Stimulated activated CD4-positive, alpha-beta T cell treated with anti-CD3 and anti-CD28 coated beads, Interleukin-12 subunit alpha, Interleukin-12 subunit beta, amount 100 ng/mL, for 4 hours (primary cell): Measurements from ENCODE around the gene TBL1XR1.
"Not testable (repeated sequence)": the region's sequence is repeated elsewhere in the genome, so short reads cannot be mapped to it uniquely, and the experiment has no call there.

Source experiments
- DNase-seq: peaks from one replicate; pipeline ENCODE4 v3.0.0-alpha.2; 2020

TBL1XR1 gene

DNA sequence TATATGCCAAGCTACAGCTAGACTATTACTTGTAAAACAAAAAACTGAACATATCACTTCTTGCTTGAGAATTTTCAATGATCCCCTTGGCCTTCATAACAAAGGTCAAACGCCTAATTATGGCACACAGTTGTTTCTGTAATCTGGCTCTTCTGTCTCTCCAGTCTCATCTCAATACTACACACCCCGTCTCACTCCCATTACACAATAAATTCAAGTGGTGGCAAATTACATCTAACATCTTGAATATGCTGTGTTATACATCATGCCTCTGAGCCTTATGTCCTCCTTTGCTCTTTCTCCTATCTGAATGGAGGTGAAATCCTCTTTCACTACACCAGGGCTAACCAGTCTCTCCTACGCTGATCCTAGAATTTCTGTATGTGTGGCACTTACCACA, 140.4 kb downstream of the TBL1XR1 start:
- DNase-seq: no peak

DNA sequence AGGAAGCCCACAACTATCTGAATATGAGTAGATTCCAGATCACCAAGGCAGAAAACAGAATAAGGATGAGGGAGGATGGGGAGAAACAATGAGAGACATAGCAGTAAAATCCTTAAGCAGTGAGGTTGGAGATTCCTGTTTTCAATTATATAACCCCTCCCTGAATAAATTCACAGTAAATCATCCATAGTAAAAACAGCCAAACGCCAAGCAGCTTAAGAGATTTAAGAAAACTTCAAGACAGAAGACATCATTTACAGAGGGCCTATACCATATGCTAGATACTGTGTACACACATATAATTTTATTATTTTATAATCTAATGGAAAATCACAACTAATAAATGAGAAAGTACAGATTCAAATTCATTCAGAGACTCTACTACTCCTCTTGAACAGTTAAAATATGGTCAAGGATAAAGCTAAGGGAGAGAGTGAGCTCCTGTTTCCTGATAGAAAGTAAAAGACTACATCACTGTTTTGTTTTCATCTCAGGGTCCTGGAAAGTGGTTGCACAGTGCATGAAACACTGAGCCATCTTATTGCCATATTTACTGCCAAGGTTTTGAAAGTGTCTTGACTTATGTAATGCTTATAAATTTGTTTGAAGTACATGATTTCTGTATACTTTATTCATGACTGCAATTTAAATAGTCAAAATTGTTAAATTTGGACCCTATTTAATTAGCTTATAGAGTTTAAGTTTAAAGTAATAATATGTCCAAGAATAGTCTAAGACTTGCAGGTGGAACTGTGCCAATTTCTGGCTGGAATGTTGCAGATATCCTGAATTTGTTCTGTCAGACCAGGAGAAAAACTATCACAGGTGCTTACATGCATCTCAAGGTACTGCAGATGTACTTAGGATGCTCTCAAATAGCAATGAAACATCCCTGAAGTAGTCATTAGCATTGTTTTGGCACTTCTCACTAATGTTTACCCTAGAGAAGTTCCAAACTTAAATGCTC, 141.4 kb downstream of the TBL1XR1 start:
- DNase-seq: no peak

DNA sequence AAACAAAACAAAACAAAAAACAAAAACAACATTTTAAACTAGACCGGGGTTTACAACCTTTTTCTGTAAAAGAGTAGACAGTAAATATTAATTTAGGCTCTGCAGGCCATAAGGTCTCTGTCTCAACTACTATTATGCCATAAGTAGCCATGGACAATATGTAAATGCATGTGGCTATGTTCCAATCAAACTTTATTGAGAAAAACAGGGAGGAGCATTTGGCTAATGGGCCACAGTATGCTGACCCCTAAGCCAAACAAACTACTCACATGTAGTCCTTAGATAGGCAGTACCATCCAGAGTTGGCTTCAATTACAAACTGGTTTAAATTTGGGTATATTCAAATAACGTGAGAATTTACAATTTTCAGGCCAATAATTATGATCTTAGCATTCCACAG, 144.2 kb downstream of the TBL1XR1 start:
- no peak for DNase-seq

DNA sequence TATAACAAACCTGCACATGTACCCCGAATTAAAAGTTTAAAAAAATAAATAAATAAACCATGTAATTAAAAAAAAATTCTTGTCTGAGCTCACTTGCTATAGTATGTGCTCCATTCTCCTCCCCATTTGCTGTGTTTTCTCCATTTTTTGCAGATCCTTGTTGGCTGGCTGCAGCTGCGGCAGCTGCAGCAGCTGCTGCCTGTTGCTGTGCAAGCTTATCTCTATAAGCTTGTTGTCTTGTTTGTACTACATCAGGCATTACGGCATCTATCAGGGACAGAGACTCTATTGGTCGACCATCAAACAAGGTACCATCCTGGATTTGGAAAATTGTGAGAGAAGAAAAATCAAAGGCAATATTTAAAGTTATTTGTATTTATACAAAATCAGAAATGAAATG, 145.9 kb downstream of the TBL1XR1 start:
- DNase-seq: no peak

DNA sequence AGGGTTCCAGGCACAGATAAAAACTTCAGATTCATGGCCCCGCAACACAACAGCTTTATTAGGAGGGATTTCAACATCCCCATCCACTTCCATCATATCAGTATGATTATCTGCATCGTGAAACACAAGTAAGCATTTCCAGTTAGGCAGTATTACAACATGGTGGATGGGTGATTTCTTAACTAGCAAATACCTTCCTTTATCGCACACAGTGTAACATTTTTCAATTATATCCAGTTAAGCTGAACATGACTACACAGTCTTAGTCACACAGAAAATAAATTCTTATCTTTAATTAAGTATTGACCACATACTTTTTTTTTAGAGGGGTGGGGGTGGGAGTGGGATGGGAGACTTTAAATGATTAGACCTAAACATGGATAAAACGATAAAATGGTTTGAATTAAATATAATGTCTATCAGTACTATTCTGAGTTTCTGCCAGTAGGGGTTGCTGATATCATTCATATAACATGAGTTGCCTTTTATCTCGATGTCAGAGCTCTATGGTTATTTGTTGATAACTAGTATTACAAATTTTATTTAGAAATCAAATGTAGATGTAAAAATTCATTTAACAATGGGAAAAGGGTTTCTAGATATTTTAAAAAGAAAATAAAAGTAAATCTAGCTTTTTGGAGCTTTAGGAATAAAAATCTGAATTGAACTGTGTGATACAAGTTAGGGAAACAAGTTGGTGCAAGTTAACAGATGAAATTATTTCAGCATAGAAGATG, 146.6 kb downstream of the TBL1XR1 start:
- no peak for DNase-seq

DNA sequence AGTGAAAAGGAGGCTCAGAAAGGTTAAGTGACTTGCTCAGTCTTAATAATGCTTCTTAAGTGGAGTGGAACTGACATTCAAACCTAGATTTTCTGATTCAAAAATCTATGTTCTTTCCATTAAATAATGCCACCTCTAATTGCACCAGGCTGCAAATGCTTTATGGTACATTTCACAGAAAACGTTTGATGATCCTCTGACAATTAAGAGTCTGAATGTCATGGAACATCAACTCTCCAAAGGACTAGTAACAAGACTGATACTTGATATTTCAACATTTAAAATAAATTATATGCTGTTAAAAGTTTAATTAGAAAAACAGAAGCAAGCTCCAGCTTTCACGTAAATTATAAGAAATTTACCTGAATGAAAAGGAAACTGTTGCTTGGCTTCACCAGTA, 151.5 kb downstream of the TBL1XR1 start:
- DNase-seq: no peak

DNA sequence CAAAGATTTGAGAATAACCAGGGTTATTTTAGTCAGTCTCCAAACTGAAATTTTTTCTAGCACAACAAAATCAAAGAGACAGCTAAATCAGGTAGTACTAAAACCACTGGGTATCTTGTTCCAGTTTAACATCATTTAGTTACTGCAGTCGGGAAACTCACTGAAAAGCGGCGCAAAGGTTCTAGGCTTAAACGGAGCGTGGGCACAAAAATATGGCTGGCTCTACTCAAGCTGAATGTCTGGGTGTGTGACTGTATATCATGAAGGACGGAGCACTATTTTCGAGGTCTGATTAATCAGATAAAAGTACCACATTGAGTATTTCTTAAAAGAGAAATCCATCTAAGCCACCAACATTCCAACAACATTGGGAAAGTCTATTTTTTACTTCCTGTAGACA, 152.1 kb downstream of the TBL1XR1 start:
- DNase-seq: no peak

DNA sequence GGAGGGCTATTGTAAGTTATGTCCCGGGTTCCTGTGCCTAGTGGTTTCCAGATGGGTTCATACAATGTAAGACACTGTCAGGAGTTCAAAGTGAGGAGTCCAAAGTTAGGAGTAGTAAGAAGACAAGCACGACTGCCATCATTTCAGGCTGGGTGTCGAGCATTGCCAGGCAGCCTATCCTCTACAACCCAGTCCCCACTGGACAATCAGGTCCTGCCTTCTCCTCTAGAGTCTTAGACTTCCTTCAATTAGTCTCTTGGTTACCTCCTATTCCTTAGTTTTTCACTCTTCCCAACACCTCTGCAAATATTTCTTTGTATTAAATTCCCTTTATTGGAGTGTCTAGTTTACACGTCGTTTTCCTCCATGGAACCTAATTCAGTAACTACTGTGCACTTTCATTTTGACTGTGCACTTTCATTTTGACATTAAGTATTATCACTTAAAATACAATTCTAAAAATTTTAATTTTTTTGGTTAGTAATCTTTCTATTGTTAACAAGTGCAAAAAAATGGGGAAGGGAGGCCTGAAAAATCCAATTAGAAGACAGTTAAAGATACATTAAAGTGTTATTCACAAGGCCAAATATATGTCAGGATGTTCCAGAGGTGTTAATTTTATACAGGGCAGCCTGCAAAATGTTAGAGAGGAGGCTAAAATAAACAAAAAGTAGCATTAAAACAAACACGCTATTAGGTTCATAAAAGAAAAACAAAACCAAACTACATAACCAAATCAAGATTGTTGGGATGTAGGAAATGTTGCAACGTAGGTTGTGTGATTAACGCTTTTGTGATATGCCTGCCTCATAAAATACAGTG, 155.3 kb downstream of the TBL1XR1 start:
- no peak for DNase-seq

DNA sequence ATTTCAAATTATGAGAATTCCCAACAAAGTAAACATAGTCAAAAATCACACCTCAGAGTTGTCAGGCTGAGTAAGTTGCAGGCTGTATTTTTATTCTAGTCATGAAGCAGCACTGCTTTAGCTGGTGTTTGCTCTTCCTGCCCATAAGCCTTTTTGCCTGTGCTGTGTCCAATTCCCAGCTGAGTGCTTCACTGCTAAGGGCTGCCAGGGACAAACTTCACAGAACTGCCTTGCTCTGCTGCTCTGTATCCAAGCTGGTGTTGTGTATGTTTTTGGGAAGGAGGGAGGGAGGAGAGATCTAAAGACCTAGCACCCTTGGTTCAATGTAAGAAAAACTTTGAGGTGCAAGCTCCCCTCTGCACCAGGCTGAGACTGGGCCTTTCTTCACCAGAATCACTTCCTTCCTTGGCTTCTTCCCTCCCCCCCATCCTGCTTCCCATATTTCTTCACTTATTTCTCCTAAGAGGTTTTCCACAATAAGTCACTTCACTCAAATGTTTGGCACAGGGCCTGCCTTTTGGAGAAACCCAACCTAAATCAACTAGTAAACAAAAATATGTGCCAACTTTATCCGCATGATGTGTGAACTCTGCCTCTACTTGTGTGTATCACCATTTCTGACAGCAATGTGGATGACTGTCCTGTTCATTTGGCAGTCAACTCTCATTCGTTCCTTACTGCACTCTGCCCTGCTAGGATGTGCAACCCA, 156.1 kb downstream of the TBL1XR1 start:
- no peak for DNase-seq

DNA sequence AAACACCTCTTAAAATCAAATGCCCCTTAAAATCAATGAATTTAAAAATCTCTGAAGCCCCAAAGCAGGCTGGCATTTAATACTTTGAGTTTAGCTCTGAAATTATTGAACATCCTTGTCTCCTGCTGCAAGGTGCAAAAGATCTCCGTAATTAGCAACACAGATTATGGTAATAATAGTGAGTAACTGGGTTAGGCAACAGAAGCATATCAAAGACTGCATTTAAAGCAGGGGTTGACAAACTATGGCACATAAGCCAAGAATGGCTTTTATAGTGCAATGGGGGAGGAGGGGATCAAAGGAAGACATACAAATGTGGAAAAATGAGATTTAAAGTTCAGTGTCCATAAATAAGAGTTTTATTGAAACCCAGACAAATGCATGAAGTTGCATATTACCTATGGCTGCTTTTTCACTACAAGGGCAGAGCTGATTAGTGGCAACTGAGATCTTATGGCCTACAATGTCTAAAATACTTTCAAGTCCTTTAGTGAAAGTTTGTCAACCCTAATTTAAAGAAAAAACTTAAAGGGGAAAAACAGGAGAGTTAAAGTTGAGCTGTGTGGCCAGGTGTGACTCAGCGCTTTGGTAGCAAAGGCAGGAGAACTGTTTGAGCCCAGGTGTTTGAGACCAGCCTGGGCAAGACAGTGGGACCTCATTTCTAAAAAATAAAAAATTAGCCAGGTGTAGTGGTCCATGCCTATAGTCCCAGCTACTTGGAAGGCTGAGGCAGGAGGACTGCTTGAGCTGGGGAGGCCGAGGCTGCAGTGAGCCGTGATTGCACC, 157.6 kb downstream of the TBL1XR1 start:
- DNase-seq: no peak

DNA sequence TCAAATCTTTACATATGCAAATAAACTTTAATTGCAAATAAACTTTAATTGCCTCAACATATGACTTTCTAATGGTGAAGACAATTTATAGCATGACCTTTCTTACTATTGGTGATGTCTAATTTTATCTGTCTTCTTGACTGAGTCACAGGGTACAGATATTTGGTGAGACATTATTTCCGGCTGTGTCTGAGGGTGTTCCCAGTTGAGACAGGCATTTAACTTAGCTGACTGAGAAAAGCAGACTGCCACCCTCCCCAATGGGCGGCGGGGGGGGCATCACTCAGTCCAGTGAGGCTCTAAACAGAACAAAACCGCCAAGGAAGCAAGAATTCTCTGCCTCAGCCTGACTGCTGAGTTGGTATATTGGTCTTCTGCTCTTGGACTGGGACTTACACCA, 160.0 kb downstream of the TBL1XR1 start:
- DNase-seq: peak; percentile 12

DNA sequence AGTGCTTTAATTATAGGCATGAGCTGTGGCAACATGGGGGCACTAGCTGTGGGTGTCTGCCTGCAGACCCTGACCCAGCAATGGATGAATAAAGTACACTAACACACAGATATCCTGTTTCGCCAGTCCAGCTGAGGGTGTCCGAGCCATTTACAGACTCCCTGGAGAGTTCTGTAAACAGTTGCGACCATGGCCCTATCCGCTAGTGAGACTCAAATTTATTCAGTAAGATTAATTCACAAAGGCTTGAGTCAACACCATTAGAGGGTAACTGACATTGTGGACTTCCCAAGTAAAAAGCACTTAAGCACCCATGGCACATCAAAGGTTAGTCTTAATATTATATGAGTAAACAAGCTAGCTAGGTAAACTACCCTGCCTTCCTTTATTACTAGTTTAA, 161.6 kb downstream of the TBL1XR1 start:
- DNase-seq: no peak

DNA sequence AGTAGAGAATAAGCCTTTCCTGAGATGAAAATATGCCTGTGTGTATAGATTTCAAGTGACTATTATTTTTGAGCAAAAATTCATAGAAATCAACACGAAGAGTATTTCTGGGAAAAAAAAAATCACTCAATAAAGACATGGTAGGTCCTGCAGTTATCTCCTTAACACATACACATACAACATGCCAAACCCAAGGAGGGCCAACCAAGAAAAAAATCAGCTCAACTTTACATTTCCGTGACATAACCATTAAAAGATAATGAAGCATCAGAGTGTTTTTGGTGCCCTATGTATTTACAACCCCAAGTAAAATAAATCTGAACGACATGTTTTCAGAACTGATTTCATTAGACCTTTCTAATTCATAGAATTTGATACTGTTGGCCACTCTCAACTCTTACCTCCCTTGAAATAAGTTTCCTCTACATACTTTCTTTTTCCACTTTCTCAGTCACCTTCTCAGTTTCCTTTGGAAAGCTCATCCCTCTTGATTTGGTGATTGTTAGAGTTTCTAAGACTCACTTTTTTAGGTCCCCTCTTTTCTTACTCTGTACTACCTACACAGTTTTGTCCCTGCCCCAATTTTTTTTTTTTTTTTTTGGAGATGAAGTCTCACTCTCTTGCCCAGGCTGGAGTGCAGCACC, 162.3 kb downstream of the TBL1XR1 start:
- DNase-seq: no peak

DNA sequence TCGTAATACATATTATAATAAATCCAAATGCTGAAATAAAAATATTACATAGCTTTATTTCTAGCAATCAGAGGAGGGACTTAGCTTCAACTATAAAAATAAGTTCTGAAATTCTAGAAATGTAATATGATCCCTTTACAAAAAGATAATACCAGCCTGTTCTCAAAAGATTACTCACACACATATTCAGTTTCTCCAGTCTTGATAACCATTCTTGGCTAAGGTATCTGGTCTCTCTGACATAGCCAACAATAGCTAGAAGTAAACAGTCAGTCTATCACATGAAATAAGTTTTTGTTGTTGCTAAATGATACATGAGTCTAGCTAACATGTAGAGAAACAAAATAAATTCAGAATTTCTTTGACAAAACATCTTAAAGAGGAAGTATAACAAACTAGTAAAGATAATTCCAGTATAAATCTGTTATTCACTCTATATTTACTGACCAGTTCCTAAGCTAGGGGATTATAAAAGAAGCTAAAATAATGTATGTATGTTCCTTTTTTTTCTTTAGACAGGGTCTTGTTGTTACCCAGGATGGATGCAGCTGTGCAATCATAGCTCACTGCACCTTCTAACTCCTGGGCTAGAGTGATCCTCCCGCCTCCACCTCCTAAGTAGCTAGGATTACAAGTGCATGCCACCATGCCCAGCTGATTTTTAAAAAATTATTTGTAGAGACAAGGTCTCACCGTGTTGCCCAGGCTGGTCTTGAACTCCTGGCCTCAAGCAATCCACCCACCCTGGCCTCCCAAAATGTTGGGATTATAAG, 170.6 kb downstream of the TBL1XR1 start:
- no peak for DNase-seq

DNA sequence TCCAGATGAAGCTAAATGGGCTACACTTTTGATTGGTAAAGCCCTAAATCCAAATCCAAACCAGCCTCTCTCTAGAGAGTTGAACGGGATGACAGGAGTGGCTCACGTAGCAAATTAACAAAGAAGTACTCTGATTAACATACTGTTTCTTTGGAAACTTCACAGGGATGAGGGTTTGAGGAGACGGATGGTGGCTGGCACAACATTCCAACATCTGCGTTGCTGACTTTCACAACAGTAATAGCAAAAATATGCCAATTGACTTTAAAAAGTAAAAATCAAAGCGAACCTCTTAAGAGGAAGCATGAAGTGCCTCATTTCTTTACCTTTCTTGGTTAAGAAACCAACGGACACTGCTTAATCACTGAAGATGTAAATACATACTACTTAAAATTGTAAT, 181.4 kb downstream of the TBL1XR1 start:
- no peak for DNase-seq

DNA sequence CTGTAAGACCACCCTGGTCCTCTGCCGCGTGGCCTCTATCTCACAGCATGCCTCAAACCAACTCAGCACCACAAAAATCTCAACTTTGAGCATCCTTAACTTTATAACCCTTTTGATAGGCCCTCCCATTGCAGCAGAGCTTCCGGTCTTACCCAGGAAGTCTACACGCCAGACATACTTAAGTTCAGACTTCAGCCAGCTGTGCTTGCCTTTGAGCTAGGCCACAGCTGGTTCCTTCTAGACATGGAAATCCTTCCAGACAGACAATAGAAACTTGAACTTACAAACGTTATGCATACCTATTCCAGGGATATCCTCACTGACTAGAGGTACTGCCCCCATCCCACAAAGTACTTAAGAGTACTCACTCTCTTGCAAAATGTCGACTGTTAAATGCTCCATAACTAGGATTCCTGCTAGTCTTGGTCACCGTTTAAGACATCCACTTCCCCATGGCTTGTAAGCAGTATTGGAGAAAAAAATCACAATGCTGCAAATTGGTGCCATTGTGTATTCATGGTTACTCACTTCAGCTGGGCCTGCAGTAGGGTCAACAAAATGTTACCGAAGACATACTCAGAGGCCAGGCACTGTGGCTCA, 183.5 kb downstream of the TBL1XR1 start:
- DNase-seq: no peak

DNA sequence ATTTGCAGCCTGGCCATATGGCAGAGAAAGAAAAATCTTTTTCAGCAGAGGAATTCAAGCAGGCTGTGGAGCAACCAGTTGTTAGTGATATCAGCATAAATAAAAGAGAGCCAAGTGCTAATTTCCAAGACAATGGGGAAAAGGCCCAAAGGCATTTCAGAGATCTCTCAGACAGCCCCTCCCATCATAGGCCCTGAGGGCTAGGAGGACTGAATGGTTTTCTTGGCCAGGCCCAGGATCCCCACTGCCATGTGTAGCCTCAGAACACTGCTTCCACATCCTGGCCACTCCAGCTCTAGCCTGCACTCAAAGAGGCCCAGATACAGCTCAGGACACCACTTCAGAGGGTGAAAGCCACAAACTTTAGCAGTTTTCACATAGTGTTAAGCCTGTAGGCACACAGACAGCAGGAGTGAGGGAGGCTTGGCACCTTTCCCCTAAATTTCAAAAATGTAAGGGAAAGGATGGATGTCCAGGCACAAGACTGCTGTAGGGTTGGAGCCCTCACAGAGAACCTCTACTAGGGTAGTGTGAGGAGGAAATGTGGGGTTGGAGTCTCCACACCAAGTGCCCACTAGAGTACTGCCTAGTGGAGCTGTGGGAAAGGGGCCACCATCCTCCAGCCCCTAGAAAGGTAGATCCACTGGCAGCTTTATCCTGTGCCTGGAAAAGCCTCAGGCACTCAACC, 191.4 kb downstream of the TBL1XR1 start:
- DNase-seq: no peak

DNA sequence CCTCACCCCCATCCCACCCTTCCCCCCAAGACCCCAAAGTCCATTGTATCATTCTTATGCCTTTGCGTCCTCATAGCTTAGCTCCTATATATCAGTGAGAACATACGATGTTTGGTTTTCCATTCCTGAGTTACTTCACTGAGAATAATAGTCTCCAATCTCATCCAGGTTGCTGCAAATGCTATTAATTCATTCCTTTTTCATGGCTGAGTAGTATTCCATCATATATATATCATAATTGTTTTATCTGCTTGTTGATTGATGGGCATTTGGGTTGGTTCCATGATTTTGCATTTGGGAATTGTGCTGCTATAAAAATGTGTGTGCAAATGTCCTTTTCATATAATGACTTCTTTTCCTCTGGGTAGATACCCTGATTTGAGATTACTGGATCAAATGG, 197.1 kb downstream of the TBL1XR1 start:
- not testable (repeated sequence) for DNase-seq

DNA sequence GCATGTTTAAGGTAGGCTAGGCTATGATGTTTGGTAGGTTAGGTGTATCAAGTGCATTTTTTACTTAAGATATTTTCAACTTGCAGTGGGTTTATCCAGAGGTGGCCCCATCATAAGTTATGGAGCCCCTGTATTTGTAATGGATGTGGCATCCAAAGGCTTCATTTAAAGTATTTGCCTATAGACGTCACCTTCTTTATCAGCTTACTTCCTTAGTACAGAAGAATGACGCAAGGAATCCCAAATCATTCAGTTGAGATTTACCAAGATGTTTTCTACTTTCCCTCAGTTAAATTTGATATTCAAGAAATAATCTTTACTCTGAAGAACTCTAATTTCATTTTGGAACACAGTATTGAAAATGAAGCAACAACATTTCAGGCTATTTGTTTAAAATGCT, 201.3 kb downstream of the TBL1XR1 start:
- DNase-seq: no peak
